A673 (cell line): ENCODE data around the gene NUP93. TPM values are rescaled to one million over a fixed set of nuclear protein-coding genes. Genes with fewer than 3 reads are reported as not detected.

ENCODE experiments used
- BruUV-seq: library from RNA; stranded (reverse); fragments of 400-500 nt; replicated peaks from 2 replicates; lab custom pipeline; 2021; lab: Mats Ljungman, UMichigan
- CTCF ChIA-PET: fragments of 300-600 bp; sonication (Branson Sonifier 250); formaldehyde crosslinking; loops from one replicate; lab custom pipeline; 2022; ENCODE audit warnings: antibody characterized with exemption; lab: Charles Lee
- POLR2A ChIA-PET: fragments of 300-600 bp; sonication (Branson Sonifier 250); formaldehyde crosslinking; loops from one replicate; lab custom pipeline; 2022; ENCODE audit warnings: antibody characterized with exemption; ENCODE audit not compliant: low non-redundant PET; lab: Charles Lee
- DNase-seq: peaks from one replicate; pipeline ENCODE4 v3.0.0-alpha.2; 2015; ENCODE audit warnings: low spot score
- H3K27ac ChIP-seq: fragments of 200-600 bp; sonication (generic); 2 replicates; pipeline ENCODE4 v1.5.1; 2016; ENCODE audit warnings: mixed run types, low read depth, mild to moderate bottlenecking, mixed read lengths, antibody characterized with exemption, low read length; ENCODE audit not compliant: poor library complexity, severe bottlenecking
- H3K27me3 ChIP-seq: fragments of 200-600 bp; sonication (generic); replicated peaks from 2 replicates; pipeline ENCODE4 v1.6.1; 2017; ENCODE audit warnings: mixed run types, low read depth, mild to moderate bottlenecking, mixed read lengths, antibody characterized with exemption, low read length; ENCODE audit not compliant: insufficient read depth, poor library complexity
- H3K36me3 ChIP-seq: fragments of 200-600 bp; sonication (generic); 2 replicates; pipeline ENCODE4 v1.6.1; 2016; ENCODE audit warnings: mixed run types, mild to moderate bottlenecking, mixed read lengths, antibody characterized with exemption, low read length; ENCODE audit not compliant: insufficient read depth, poor library complexity, severe bottlenecking
- H3K4me1 ChIP-seq: fragments of 200-600 bp; sonication (generic); 2 replicates; pipeline ENCODE4 v1.6.1; 2017; ENCODE audit warnings: mixed run types, mild to moderate bottlenecking, mixed read lengths, antibody characterized with exemption, low read length; ENCODE audit not compliant: insufficient read depth, poor library complexity, severe bottlenecking
- H3K4me3 ChIP-seq: fragments of 200-600 bp; sonication (generic); 2 replicates; pipeline ENCODE4 v1.5.1; 2016; ENCODE audit warnings: low read depth, mixed run types, mild to moderate bottlenecking, mixed read lengths, low read length; ENCODE audit not compliant: poor library complexity, severe bottlenecking
- H3K9me3 ChIP-seq: fragments of 200-600 bp; sonication (generic); 2 replicates; pipeline ENCODE4 v1.6.1; 2016; ENCODE audit warnings: mixed run types, low read depth, mild to moderate bottlenecking, mixed read lengths, antibody characterized with exemption, low read length; ENCODE audit not compliant: poor library complexity, severe bottlenecking
- EZH2 ChIP-seq: fragments of 200-600 bp; sonication (generic); IDR thresholded peaks from 2 replicates; pipeline ENCODE4 v1.6.1; 2017; ENCODE audit warnings: borderline replicate concordance, low read depth, mild to moderate bottlenecking, mixed read lengths, antibody characterized with exemption, low read length; ENCODE audit not compliant: poor library complexity, severe bottlenecking
- intact Hi-C: fragments of 100-400 bp; cut with micrococcal nuclease; formaldehyde crosslinking; loops from one replicate; pipeline ENCODE4 v1.10.0; 2022; ENCODE audit not compliant: unreplicated experiment
- total RNA-seq: library from RNA; stranded (reverse); gene quantifications from 2 replicates; pipeline ENCODE4 v1.2.3, GENCODE V29; 2021
- TF ChIP-seq, protein P1 (sequence below): fragments of 300-800, 200-600 bp; sonication (generic); conservative IDR thresholded peaks from 2 replicates; pipeline ENCODE4 v1.5.1; 2017; ENCODE audit warnings: low read depth, mild to moderate bottlenecking, antibody characterized with exemption, low read length, moderate library complexity, mixed read lengths

The NUP93 gene
- total RNA-seq, 1 experiment from 2014 or later: 155 TPM

DNA sequence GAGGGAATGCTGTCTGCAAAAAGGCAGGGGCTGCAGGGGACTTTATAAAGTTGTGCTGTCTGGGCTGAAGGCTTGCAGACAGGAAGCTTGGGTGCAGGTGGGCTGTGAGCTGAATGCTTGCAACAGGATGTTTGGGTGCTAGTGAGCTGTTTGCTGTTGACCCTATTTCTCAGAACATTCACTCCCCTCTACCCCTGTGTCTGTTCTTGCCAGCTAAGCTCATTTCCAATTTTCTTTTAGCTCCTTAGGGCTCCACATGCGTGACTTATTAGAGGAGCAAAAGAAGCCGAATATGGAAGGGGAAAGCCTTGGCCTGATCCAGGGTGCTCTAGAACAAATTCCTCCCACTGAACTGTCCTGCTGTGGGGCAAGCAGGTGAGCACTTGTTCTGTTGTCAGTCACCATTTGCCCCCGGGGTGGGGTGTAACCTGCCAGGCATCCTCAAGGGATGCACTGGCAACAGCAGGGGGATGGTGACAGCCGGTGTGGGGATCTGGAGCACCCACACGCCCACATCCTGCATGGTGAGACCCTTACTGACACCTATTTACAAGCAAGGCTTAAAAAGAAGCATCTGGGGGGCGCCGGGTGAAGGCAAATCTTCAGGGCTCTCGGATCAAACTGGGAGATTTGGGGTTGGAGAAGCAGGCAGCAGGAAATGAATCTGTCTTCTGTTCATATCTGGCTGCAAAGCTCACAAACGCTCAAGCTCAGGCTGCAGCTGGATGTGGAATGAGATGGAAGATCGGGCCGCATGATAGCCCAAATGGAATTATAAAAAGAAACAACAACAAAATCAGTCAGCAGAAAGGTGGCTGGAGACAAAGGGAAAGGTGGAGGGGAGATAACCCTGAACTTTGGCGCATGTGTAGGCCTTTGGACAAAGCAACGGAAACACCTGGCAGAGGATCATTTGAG, 21.1 kb upstream of the NUP93 start:
- Histone ChIP-seq H3K27ac (no peak overlapping the region), H3K4me3 (no peak overlapping the region), H3K27me3 (no peaks in the 10 kb centered on the region), H3K36me3 (no peaks in the 10 kb centered on the region), H3K4me1 (no peaks in the 10 kb centered on the region), H3K9me3 (no peaks in the 10 kb centered on the region)
- TF ChIP-seq EZH2: no peak
- TF ChIP-seq, protein P1, sequence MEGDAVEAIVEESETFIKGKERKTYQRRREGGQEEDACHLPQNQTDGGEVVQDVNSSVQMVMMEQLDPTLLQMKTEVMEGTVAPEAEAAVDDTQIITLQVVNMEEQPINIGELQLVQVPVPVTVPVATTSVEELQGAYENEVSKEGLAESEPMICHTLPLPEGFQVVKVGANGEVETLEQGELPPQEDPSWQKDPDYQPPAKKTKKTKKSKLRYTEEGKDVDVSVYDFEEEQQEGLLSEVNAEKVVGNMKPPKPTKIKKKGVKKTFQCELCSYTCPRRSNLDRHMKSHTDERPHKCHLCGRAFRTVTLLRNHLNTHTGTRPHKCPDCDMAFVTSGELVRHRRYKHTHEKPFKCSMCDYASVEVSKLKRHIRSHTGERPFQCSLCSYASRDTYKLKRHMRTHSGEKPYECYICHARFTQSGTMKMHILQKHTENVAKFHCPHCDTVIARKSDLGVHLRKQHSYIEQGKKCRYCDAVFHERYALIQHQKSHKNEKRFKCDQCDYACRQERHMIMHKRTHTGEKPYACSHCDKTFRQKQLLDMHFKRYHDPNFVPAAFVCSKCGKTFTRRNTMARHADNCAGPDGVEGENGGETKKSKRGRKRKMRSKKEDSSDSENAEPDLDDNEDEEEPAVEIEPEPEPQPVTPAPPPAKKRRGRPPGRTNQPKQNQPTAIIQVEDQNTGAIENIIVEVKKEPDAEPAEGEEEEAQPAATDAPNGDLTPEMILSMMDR: no peak
- no peak for DNase-seq
- no TSS peak for BruUV-seq
- intact Hi-C loops: no loop called here
- ChIA-PET CTCF (no interaction called here), POLR2A (no interaction called here)

DNA sequence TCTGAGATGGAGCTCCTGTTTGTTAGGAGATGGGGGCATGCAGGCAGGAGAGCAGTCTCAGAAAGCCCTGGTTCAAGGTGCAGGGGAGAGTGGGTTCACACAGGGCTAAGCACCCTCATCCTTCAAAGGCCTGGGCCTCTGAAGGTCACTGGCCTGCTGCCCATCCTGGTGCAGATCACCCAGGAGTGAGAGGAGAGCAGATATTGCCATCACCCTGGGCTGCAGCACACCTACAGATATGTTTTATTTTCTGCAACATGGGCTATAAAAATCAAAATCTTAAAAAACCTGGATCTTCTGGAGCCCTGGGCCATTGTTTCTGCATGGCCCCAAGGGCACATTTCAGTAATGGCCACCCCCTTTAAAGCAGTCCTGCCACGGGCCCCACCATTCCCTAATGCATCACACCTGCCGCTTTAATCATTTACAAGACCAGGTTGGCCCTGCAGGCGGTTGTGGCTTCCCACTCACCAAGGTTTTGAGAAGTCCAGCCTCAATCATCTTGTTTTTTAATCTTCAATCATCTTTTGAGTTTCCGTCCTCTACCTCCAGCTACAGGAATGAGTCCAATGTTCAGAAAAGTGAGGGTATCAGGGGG, 20.4 kb upstream of the NUP93 start:
- TF ChIP-seq EZH2: no peak
- TF ChIP-seq, protein P1: no peak
- ChIA-PET POLR2A (no interaction called here), CTCF (no interaction called here)
- H3K9me3 ChIP-seq: no peaks in the 10 kb centered on the region
- H3K27ac ChIP-seq: no peak overlapping the region
- intact Hi-C loops: no loop called here
- no peak for DNase-seq
- H3K4me3 ChIP-seq: no peak overlapping the region
- H3K4me1 ChIP-seq: no peaks in the 10 kb centered on the region
- BruUV-seq: no TSS peak
- H3K27me3 ChIP-seq: no peaks in the 10 kb centered on the region
- H3K36me3 ChIP-seq: no peaks in the 10 kb centered on the region

DNA sequence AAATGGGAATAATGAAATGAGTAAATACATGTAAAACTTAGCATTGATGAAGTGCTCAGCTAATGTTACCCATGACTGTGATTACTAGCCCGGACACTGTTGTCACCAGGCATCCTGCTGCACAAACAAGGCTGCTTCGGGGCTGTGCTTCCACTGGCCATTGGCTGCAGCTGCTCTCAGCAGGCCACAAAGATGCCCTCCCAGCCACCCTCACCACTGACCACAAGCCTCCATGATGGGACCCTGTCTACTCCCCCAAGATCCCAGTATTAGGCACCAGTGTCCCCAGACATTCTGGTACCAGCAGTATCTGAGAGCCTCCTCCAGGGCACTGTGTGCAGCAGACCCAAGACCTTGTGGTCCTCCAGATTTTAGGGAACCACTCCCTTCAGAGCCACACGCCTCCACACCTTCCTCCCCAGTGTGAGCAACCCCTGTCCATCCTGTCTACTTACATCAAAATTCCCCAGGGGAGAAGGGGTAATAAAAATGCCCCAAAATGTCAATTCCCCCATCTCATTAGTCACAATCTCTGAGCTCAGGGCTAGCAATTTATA, 19.7 kb upstream of the NUP93 start:
- Histone ChIP-seq H3K9me3 (no peaks in the 10 kb centered on the region), H3K36me3 (no peaks in the 10 kb centered on the region), H3K27me3 (no peaks in the 10 kb centered on the region), H3K4me1 (no peaks in the 10 kb centered on the region), H3K4me3 (no peak overlapping the region), H3K27ac (no peak overlapping the region)
- ChIA-PET CTCF (no interaction called here), POLR2A (no interaction called here)
- no peak for TF ChIP-seq EZH2
- TF ChIP-seq, protein P1: no peak
- DNase-seq: no peak
- no TSS peak for BruUV-seq
- intact Hi-C loops: no loop called here
